Measurements from ENCODE around the gene CAMK2B. TPM values are rescaled to one million over a fixed set of nuclear protein-coding genes. Genes with fewer than 3 reads are reported as not detected.
A peak's percentile ranks its signal among the peaks of the same experiment; 100 is the strongest.

CAMK2B gene
- polyA plus RNA-seq, 1 donor (not counting 4 experiments of a cell fraction or from before 2014, with no cell fraction given): 0.25 TPM

DNA sequence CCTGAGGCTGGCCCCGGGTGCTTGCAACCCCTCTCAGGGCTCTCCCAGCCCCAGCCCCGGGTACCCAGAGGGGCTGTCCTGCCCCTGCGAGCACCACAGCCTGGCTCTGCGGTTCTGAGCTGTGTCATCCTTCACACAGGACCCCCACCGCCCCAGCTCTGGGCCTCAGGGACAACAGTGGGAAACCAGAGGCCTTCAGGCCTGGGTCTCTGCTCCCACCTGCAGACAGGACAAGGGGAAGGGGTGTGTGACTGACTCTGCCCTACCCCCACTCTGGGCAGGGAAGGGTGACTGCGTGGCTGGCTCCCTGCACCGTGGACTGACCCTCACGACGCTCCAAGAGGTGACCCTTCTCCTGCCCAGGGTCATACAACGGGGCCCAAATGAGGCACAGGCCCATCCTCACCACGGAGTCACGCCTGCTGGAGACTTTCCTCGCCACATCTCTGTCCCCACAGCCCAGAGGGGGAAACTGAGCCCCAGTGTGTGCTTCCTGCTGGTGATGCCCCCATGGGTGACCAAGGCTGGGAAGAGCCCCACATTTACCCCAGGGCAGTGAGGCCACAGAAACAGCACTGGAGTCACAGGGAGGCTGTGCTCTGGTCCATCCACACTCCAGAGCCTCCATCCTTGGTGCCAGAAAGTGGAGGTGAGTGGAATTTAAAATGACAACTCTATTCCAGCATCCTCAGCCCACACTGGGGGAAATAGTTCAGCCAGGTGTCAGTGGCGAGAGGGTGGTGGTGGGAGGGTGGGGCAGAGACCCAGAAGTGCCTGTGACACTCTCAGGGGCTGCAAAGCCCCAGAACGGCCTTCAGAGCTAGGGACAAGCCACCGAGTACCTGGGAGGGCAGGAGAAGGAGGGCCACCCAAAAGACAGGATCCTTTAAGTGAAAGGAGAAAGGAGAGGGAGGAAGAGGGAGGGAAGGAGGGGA lies 13.6 kb downstream of the CAMK2B start:
- no peak overlapping the region for H2AFZ ChIP-seq (ENCODE audit: control insufficient read depth, low read length)
- no peak overlapping the region for H3K27ac ChIP-seq (ENCODE audit: control insufficient read depth, insufficient read depth, low read length)
- no peaks in the 10 kb centered on the region for H3K79me2 ChIP-seq (ENCODE audit: control insufficient read depth, insufficient read depth, low read length)
- no peak for TF ChIP-seq EZH2 (IDR thresholded peaks at IDR 0.05; ENCODE audit: low read length)
- TF ChIP-seq, protein P1, sequence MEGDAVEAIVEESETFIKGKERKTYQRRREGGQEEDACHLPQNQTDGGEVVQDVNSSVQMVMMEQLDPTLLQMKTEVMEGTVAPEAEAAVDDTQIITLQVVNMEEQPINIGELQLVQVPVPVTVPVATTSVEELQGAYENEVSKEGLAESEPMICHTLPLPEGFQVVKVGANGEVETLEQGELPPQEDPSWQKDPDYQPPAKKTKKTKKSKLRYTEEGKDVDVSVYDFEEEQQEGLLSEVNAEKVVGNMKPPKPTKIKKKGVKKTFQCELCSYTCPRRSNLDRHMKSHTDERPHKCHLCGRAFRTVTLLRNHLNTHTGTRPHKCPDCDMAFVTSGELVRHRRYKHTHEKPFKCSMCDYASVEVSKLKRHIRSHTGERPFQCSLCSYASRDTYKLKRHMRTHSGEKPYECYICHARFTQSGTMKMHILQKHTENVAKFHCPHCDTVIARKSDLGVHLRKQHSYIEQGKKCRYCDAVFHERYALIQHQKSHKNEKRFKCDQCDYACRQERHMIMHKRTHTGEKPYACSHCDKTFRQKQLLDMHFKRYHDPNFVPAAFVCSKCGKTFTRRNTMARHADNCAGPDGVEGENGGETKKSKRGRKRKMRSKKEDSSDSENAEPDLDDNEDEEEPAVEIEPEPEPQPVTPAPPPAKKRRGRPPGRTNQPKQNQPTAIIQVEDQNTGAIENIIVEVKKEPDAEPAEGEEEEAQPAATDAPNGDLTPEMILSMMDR (optimal IDR thresholded peaks at IDR 0.05 in 1 of 3, IDR thresholded peaks at IDR 0.05 in 1 of 3, conservative IDR thresholded peaks at IDR 0.05 in 1 of 3; ENCODE audit: extremely low read depth in 1 of 3, insufficient read depth in 2 of 3, low read length in 3 of 3): no peak
- dilution Hi-C loops (cut with MboI; ENCODE audit: extremely low pct_ligation_motif_present, low sequenced_read_pairs): no loop called here
- FAIRE-seq (no peak), DNase-seq (ENCODE audit: low read depth, low spot score) (no peak)
- no peaks in the 10 kb centered on the region for H3K27me3 ChIP-seq (ENCODE audit: control insufficient read depth, extremely low read depth, insufficient read depth, low read length)
- H3K36me3 ChIP-seq (ENCODE audit: control insufficient read depth in 2 of 2, extremely low read depth in 1 of 2, insufficient read depth in 2 of 2, low read length in 2 of 2): no peaks in the 10 kb centered on the region
- no peaks in the 10 kb centered on the region for H4K20me1 ChIP-seq (ENCODE audit: control insufficient read depth, extremely low read depth, insufficient read depth, low read length)
- H3K4me3 ChIP-seq (ENCODE audit: control insufficient read depth in 2 of 3, extremely low read depth in 1 of 3, insufficient read depth in 2 of 3, low read depth in 1 of 3, low read length in 3 of 3): no peak overlapping the region
- H3K9me1 ChIP-seq (ENCODE audit: control insufficient read depth, extremely low read depth, insufficient read depth, low read length): no peaks in the 10 kb centered on the region
- H3K9ac ChIP-seq (ENCODE audit: control insufficient read depth, extremely low read depth, insufficient read depth, low read length): no peak overlapping the region
- H3K4me1 ChIP-seq (ENCODE audit: control insufficient read depth, extremely low read depth, insufficient read depth, low read length): peaks cover 19% of the 10 kb centered on the region
- H3K9me3 ChIP-seq (ENCODE audit: control insufficient read depth, low read depth, low read length): no peaks in the 10 kb centered on the region
- H3K4me2 ChIP-seq (ENCODE audit: control insufficient read depth, extremely low read depth, insufficient read depth, low read depth, low read length): no peak overlapping the region

DNA sequence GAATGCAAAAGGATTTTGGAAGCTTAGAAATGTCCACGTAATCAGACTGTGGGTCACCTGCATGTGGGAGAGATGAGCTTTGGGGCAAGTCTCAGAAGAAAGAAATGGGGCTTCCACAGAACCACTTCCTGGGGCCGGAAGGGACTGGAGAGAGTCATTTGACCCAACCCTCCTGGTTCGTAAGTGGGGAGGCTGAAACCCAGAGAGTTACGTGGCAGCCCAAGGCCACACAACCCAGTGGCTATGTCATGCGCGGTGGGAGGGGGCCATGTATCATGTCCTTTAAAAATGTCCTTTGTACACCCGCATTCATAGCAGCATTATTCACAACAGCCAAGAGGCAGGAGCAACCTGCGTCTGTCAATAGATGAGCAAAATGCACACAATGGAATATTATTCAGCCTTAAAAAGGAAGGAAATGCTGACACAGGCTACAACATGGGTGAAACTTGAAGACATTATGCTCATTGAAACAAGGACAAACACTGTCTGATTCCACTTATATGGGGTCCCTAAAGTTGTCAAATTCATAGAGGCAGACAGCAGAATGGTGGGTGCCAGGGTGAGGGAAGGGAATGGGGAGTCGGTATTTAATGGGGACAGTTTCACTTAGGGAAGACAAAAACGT lies 15.1 kb downstream of the CAMK2B start:
- H3K79me2 ChIP-seq (ENCODE audit: control insufficient read depth, insufficient read depth, low read length): no peaks in the 10 kb centered on the region
- H4K20me1 ChIP-seq (ENCODE audit: control insufficient read depth, extremely low read depth, insufficient read depth, low read length): no peaks in the 10 kb centered on the region
- H2AFZ ChIP-seq (ENCODE audit: control insufficient read depth, low read length): no peak overlapping the region
- no peak overlapping the region for H3K27ac ChIP-seq (ENCODE audit: control insufficient read depth, insufficient read depth, low read length)
- FAIRE-seq: peak; percentile 44
- no peaks in the 10 kb centered on the region for H3K9me1 ChIP-seq (ENCODE audit: control insufficient read depth, extremely low read depth, insufficient read depth, low read length)
- no peaks in the 10 kb centered on the region for H3K27me3 ChIP-seq (ENCODE audit: control insufficient read depth, extremely low read depth, insufficient read depth, low read length)
- TF ChIP-seq EZH2 (IDR thresholded peaks at IDR 0.05; ENCODE audit: low read length): no peak
- TF ChIP-seq, protein P1 (optimal IDR thresholded peaks at IDR 0.05 in 1 of 3, IDR thresholded peaks at IDR 0.05 in 1 of 3, conservative IDR thresholded peaks at IDR 0.05 in 1 of 3; ENCODE audit: extremely low read depth in 1 of 3, insufficient read depth in 2 of 3, low read length in 3 of 3): no peak
- peaks cover 19% of the 10 kb centered on the region for H3K4me1 ChIP-seq (ENCODE audit: control insufficient read depth, extremely low read depth, insufficient read depth, low read length)
- H3K9me3 ChIP-seq (ENCODE audit: control insufficient read depth, low read depth, low read length): no peaks in the 10 kb centered on the region
- H3K36me3 ChIP-seq (ENCODE audit: control insufficient read depth in 2 of 2, extremely low read depth in 1 of 2, insufficient read depth in 2 of 2, low read length in 2 of 2): no peaks in the 10 kb centered on the region
- DNase-seq (ENCODE audit: low read depth, low spot score): no peak
- no peak overlapping the region for H3K9ac ChIP-seq (ENCODE audit: control insufficient read depth, extremely low read depth, insufficient read depth, low read length)
- H3K4me3 ChIP-seq (ENCODE audit: control insufficient read depth in 2 of 3, extremely low read depth in 1 of 3, insufficient read depth in 2 of 3, low read depth in 1 of 3, low read length in 3 of 3): no peak overlapping the region
- peak overlapping the region; percentile 56 for H3K4me2 ChIP-seq (ENCODE audit: control insufficient read depth, extremely low read depth, insufficient read depth, low read depth, low read length)
- dilution Hi-C loops (cut with MboI; ENCODE audit: extremely low pct_ligation_motif_present, low sequenced_read_pairs): no loop called here
